T-helper 1 cell treated with Interleukin-12 subunit alpha and Interleukin-12 subunit beta and Interleukin-4 antibody, amounts not matched to agents 30 ng/mL and 1 ng/mL, for 36 hours (primary cell): ENCODE measurements around the gene TLR1. TPM values are rescaled to one million over a fixed set of nuclear protein-coding genes. Genes with fewer than 3 reads are reported as not detected.
"Not testable (repeated sequence)": the region's sequence is repeated elsewhere in the genome, so short reads cannot be mapped to it uniquely, and the experiment has no call there.

Experiments used
- intact Hi-C: fragments of 100-400 bp; cut with micrococcal nuclease; formaldehyde crosslinking; loops from one replicate; pipeline ENCODE4 v1.15.1; 2024
- total RNA-seq: library from RNA; stranded (reverse); gene quantifications from 2 replicates; pipeline ENCODE4 v1.2.3, GENCODE V29; 2022

TLR1 gene
- total RNA-seq, 1 donor from 2014 or later: 24.2 TPM

- intact Hi-C loops: not testable (repeated sequence)
Observed at GRCh38 chr4:38777925-38778324, 26.7 kb downstream of the TLR1 start.

- intact Hi-C loops: no loop called here
Observed at GRCh38 chr4:38775326-38775725, 29.3 kb downstream of the TLR1 start.

GRCh38 chr4:38774181-38774955 is 30.2 kb downstream of the TLR1 start:
- intact Hi-C loops: no loop called here

- intact Hi-C loops: not testable (repeated sequence)
Observed at GRCh38 chr4:38770281-38770680, 34.3 kb downstream of the TLR1 start.

GRCh38 chr4:38769857-38770256 is 34.7 kb downstream of the TLR1 start:
- intact Hi-C loops: no loop called here

- intact Hi-C loops: no loop called here
Observed at GRCh38 chr4:38769441-38769840, 35.1 kb downstream of the TLR1 start.

- intact Hi-C loops: no loop called here
Observed at GRCh38 chr4:38768968-38769394, 35.6 kb downstream of the TLR1 start.

- intact Hi-C loops: not testable (repeated sequence)
Observed at GRCh38 chr4:38766940-38767339, 37.7 kb downstream of the TLR1 start.

GRCh38 chr4:38765382-38765781 is 39.2 kb downstream of the TLR1 start:
- intact Hi-C loops: no loop called here

- intact Hi-C loops: no loop called here
Observed at GRCh38 chr4:38764277-38764676, 40.3 kb downstream of the TLR1 start.

- intact Hi-C loops: no loop called here
Observed at GRCh38 chr4:38762560-38762959, 42.0 kb downstream of the TLR1 start.

- intact Hi-C loops: loop anchor here (1.0 to 5.0 kb wide), 9 partner anchors 24 to 698 kb away; partner anchors contain the start of genes LIAS, RPL9, TLR1 and TLR6
Observed at GRCh38 chr4:38759790-38760122, 44.8 kb downstream of the TLR1 start.

GRCh38 chr4:38759113-38759789 is 45.3 kb downstream of the TLR1 start:
- intact Hi-C loops: loop anchor here (1.0 to 5.0 kb wide), 9 partner anchors 24 to 698 kb away; partner anchors contain the start of genes LIAS, RPL9, TLR1 and TLR6

- intact Hi-C loops: loop anchor here (2.0 to 5.0 kb wide), 3 partner anchors 273 to 699 kb away; partner anchors contain the start of genes LIAS, RPL9 and WDR19
Observed at GRCh38 chr4:38757945-38758600, 46.5 kb downstream of the TLR1 start.

GRCh38 chr4:38752941-38753806 is 51.4 kb downstream of the TLR1 start:
- intact Hi-C loops: no loop called here

GRCh38 chr4:38752372-38752940 is 52.1 kb downstream of the TLR1 start:
- intact Hi-C loops: no loop called here

GRCh38 chr4:38751341-38752010 is 53.1 kb downstream of the TLR1 start:
- intact Hi-C loops: no loop called here

- intact Hi-C loops: no loop called here
Observed at GRCh38 chr4:38749336-38749735, 55.3 kb downstream of the TLR1 start.

GRCh38 chr4:38747629-38748028 is 57.0 kb downstream of the TLR1 start:
- intact Hi-C loops: no loop called here
